HG03159 (cell line): ENCODE measurements around the gene EMILIN2.

Experiments used
- ATAC-seq: cut with Tn5 transposase; IDR thresholded peaks from one replicate; pipeline ENCODE4 v1.9.1; 2021; ENCODE audit warnings: mild to moderate bottlenecking, moderate library complexity; ENCODE audit not compliant: unreplicated experiment

EMILIN2 gene

DNA sequence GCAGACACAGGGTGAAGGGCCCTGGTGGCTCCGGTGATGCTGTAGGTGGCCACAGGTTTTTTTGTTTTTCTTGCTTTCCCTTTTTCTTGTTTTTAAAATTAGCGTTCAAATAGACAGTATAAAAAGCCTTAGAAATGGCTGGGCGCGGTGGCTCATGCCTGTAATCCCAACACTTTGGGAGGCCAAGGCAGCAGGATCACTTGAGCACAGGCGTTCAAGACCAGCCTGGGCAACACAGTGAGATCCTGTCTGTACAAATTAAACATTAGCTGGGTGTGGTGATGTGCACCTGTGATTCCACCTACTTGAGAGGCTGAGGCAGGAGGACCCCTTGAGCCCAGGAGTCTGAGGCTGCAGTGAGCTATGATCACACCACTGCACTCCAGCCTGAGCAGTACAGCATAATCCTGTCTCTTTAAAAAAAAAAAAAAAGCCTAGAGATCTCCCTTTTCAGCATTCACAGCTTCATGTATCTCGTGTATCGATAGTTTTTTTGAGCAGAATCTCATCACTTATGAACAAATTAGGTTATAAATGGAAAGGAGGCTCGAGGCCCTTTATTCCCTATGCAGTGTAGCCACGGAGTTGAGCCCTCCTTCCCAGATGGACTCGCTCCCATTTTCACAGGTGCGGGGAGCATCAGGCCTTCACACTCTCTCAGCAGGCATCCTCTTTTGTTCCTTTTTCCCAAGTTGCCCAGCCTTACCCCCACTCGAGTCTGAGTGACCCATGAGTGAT, 50.8 kb downstream of the EMILIN2 start:
- ATAC-seq: no peak

DNA sequence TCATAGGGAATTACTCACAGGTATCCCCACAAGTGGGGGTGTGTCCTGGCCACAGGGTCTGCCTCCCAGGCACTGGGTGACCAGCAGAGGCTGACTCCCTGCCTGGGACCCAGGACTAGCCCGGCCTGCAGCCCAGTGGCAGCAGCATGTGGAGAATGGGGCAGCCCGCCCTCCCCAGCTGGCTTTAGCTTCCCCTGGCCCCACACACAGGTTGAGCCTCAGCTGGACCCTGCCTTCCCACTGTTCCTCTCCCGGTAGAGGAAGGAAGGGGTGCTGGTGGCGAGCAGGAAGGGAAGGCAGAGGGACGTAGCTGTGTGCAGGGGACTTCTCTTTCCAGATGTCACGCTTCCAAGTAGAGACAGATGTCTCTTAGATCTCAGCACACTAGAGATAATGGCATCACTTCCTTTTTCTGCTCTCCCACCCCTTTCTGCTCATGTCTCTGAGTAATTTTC, 51.4 kb downstream of the EMILIN2 start:
- ATAC-seq: no peak

DNA sequence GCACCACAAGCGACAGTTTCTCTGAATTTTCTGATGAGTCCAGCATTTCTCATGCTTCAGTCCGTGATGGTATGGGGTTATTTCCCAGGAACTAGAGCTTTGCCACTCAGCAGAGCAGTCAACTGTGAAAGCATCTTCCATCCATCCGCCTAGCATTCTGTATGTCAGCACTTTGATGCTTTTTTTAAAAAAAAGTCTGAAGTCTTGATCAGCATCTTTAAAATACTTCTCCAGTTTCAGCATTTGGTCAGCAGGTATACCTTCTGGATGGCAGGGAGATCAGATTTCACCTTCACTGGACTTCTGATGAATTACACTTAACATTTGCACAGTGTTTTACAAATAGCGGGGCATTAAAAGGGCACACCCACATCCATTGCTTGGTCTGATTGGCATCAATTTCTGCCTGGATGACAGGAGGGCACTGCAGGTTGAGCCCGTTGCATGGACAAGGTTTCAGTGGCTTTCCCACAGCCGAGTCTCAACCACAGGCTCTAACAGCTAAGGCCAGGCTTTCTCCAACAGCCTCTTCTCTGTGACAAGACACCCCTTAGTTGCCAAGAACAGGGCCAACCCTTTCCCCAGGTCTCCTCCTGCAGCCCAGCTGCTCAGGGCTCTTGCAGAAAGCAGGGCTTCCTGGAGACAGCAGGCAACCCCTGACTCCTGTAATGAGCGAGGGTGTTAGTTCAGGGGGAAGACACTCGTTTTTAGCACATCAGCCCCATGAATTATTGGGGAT, 54.0 kb downstream of the EMILIN2 start:
- no peak for ATAC-seq

DNA sequence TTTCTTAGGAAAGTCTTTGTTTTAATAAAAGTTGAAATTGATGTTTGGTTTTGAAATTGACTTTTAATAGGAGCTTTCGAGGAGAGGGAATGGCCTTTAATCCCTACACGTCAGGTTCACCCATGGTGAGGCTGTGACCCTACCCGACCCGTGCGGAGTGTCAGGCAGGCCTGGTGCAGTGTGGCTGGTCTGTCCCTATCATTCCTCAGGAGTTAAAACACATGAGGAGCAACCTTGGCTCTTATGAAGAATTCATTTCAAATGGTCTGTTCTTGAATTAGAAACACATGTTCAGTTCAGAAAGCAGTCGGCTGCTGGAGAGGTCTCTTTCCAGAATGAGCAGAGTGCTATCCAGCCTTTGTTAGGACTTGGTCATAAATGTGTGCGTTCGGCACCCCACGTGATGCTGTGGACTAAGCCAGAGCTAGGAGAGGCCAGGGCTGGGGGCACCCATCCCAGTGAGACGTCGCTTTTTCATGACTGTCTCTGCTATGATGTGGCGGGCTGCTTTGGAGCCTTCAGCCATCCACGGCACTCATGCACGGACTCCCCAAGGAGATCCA, 54.7 kb downstream of the EMILIN2 start:
- no peak for ATAC-seq

DNA sequence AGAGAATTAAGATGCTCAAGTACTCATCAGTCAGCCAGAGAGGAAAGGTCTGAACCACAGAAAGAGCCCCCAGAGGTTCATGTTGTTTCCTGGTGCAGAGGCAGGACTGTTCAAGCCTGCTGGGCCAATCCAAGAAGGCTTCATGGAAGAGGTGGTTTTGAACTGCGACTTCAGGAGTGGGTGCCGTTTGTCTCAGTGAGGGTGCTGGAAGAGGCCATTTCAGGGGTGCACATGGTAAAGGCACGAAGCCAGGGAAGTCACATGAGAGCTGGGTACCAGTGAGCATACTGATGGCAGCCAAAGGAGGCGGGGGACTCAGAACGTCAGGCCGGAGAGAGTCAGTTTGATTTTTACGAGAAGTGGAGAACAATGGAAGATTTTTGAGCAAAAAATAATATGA, 55.5 kb downstream of the EMILIN2 start:
- no peak for ATAC-seq

DNA sequence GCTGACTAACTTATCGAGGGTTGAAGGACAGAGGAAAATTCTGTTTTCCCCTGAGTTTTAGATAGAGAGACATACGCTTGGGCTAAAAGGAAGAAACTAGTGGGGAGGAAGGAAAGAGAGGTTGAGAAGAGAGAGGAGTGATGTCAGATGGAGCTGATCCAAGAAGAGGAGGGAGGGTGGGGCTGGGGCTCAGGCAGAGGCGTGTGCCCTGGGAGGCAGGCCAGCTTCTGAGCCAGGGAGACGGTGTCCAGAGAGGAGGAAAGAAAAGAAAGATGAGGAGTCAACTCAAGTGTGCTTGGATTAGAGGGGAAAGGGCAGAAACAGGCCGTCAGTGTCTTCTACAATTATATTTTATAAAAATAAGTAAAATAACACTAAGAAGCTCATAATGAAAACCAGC, 56.2 kb downstream of the EMILIN2 start:
- ATAC-seq: no peak

DNA sequence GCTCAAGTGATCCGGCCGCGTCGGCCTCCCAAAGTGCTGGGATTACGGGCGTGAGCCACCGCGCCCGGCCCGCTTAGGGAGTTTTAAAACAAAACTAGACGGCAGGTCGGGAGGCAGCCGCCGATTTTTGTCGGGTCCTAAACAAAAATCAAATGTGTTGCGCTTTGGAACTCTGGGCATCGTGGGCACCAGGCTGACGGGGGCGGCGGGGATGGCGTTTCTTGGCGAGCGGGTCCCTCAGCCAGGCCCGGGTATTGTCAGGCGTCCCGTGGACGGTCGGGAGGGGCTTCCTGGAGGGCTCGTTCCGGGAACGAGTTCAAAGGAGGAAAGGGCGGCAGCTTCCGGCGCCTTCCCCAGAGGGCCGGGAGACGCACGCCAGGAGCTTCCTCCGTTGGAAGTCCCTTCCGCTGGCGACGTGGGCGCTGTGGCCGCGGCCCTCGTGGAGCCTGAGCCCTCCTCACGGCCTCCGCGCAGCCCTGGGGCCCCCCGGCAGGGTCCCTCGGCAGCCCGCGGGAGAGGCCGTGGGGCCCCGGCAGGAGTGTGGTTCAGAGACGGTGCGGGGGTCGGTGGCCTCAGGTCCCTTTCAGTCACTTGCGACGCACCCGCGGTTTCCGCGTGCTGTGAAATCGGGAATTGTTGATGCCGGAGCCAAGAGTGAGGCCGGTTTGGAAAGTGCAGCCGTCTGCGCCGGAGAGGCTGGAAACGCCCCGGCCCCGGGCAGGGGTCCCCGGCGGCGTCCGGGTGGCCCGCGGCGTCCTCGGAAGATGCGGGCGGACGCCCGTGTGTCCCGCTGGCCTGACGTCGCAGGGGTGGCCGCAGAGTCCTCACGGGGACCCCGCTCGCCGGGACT, 59.3 kb downstream of the EMILIN2 start:
- ATAC-seq: peak; percentile 25

DNA sequence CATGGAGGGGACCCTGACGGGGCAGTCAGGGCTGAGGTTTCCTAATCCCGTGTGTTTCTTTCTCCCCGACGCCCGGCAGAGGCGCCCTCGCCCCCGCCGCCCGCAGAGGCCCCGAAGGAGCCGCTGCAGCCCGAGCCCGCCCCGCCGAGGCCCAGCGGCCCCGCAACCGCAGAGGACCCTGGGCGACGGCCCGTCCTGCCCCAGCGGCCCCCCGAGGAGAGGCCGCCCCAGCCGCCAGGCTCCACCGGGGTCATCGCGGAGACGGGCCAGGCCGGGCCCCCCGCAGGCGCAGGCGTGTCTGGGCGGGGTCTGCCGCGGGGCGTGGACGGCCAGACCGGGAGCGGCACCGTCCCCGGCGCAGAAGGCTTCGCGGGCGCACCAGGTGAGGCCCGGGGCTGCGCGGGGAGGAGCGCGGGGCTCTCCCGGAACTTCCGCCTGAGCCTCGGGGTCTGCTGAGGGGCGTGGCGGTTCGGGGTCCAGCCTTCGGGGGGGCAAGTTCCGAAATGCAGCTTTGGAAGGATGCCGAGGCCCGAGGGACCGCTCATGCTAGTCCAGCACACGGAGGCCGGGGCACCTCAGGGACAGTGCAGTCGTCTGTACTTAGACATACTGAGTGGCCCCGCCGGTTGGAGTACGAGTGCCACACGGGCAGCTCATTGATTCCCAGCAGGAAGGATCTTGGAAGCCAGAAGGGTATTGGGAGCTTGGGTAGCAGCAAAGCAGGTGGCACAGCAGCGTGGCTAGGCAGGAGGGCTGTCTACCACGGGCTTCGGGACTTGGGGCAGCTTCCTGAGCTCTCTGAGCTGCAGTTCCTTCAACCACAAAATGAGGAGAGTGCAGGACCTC, 60.1 kb downstream of the EMILIN2 start:
- ATAC-seq: peak; percentile 67

DNA sequence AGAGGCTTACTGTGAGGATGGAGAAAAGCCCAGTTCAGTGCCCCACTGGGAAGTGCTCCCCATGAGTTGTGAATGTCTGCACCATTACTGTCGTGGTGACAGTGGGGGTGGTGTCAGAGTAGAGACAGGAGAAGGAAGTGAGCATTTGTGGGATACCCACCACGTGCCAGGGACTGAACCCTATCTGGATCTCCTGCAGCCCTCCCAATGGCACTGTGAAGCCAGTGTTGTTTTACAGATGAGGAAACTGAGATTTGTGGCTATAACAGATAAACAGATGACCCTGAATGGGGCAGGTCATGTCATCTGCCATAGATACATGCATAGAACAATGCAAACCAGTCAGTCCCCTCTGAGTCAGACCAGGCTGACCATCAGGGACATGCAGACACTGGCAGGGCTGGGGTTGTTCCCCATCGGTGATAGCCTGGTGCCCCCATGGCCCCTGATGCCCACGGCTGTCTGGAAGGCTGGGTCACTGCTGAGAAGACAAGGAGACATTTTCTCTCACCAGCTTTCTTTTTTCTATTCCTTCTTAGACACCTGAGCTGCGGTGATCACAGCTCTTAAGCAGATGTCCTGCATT, 60.8 kb downstream of the EMILIN2 start:
- peak; percentile 8 for ATAC-seq

DNA sequence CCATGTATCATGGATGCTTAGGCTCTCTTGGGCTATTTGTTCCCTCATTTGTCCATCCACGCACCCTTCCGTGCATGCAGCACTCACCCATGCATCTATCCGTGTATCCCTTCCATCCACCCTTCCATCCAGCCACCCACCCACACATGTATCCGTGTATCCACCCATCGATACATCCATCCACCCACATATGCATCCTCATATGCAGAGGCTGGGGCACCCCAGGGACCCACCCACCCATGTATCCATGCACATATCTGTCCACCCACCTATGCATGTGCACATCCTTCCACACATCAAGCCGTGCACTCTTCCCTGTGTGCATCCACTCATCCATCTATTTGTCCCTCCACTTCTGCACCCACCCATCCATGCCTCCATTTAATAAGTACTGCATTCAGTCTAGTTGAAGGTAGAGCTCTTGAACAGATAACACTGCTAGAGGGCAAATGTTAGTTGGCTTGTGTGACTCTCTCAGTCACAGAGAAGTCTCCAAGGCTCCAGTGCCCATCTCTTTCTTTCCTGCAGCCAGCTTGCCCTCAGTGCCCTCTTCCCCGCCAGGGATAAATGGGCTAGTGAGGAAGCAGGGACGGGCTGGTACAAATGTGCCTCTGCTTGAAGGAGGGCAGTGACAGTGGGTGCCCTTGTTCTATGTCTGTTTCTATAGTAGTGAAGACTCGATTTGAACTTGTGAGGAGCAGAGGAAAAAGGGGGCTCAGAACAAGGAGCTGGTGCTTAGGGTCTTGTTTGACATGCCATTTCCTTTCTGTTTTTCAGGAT, 61.5 kb downstream of the EMILIN2 start:
- ATAC-seq: no peak

DNA sequence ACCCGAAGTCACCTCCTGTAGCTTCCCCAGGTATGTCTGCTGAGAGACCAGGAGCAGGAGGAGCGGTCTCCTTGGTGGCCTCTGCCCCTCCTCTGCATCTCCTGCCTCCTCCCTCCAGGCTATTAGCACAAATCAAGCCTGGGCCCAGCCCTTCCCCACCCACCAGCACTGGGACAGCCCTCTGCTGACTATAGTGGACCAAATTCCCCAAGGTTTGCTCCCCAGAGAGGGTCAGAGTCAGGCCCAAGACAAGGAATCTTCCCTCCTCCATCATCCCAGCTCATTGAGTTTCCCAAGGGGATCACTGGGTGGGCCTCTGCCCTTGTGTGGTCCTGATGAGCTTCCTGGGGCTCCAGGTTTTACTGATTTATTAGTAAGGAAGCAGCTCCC, 62.1 kb downstream of the EMILIN2 start:
- no peak for ATAC-seq

DNA sequence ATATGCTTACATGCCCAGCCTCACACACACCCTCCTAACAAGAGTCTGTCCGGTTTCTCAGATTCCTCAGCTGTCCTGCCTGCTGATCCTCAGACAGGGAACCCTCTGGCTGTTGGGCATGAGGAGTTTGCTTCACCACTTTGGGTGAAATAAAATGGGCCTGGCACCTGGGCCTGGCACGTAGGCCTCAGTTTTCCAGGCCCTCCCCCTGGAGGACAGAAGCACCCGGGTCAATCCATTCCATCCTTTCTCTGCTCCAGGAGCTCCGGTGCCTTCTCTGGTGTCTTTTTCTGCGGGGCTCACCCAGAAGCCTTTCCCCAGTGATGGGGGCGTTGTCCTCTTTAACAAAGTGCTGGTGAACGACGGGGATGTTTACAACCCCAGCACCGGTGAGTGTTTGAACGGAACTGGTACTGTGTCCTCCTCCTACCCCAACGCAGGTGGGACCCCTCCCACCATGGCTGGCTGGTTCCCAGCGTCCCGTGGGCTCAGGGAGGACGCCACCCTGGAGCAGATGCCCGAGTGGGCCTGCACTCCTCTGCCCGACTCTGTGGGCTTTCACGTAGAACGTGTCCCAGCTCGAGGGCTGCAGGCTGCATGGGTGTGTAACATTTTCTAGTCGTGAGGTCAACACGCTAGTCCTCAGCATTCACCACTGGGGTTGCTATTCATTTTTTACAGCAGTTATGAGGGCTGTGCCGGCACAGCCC, 62.8 kb downstream of the EMILIN2 start:
- no peak for ATAC-seq

DNA sequence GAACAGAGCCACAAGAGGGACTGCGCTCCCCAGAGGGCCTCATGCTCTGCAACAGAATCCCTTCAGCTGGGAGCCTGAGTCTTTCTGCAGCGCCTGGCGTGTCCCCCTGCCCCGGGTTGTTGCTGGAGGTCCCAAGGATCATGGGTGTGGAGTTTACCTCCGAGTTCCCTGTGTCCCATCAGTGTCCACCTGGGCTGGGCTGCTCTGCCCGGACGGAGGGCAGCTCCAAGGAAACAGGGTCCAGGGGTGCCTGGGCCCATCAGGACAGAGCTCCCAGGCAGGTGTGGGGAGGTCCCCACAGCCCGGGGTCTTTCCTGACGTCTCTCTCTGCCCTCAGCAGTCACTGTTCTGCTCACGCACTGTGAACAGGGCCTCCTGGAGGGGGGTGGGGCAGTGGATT, 63.5 kb downstream of the EMILIN2 start:
- ATAC-seq: no peak

DNA sequence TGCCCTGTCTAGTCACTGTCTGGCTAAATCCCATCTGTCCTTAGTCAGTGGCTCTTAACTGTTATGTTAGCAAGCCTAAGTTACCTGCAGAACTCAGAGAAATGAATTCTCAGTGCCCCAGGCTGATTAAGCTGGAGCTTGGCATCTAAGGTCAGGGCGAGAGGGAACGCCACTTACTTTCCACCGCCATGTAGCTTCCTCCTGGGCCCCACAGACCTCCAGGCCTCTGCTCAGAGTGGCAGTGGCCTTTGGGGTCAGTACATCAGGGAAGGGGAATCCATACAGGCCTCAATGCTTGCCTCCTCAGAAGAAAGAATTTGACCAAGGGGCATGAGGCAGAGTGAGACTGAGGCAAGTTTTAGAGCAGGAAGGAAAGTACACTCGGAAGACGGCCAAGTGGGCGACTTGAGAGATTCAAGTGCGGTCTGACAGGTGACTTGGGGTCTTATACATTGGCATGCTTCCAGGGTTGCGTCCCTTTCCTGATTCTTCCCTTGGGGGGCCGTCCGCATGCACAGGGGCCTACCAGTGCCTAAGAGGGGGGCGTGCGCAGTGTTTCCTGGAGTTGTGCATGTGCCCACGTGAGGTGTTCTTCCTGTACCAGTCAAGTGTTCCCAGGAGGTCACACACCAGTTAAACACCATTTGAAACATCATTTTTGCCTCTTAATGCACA, 64.1 kb downstream of the EMILIN2 start:
- ATAC-seq: no peak

DNA sequence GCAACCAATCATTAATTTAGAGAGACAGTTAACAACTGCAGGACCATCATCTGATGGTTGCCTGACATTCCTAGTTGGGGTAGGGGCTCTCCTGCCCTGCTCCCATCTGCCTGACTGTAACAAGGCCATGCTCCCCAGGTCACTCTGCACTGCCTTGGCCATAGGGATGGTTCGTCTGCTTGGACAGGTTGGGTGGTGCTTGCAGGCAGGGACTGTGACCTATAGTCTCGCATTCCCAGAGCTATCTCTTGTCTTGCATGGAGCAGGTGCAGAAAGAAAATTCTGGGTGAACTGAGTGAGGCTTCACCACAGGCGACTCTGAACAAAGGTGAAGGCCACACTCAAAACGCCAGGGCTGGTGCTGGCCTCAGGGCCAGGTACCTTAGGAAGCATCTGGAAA, 64.7 kb downstream of the EMILIN2 start:
- ATAC-seq: no peak

DNA sequence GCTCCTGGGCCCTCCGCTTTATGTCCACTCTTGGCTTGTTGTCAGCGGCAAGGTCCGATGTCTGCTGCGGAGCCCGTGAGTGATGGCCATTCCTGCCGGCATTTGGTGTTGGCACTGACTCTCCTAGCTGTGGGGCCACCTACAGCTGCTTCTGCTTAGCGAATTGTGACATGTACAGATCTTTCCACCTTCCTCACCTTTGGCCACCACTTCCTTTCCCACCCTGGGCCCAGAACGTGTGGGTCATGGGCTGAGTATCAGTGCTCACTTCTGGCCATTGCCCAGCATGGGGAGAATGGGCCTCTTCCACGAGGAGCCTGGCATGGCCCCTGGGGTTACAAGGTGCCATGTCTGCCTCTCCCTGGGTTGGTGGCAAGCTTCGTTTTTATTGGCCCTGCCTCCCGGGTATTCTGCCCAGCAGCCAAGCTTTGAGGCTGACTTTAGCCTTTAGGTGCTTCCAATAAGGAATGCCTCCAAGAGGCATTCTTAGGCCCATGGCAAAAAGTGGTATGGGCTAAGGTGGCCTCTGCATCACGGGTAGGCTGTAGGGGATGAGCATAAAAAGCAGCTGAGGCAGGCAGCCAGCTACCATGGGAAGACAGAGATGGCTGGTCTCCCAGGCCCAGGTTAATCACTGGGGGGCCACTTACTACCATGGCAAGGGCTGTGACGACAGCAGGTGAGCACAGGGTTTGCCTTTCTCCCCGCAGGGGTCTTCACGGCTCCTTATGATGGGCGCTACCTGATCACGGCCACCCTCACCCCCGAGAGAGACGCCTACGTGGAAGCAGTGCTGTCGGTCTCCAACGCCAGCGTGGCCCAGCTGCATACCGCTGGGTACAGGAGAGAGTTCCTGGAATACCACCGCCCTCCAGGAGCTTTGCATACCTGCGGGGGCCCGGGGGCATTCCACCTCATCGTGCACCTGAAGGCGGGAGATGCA, 65.8 kb downstream of the EMILIN2 start:
- ATAC-seq: no peak
